Measurements from ENCODE around the gene PAPPA.

- no peak for TF ChIP-seq CTCF (IDR thresholded peaks at IDR 0.05)
- TF ChIP-seq POLR2A (IDR thresholded peaks at IDR 0.05) = no peak
These were observed 118.4 kb downstream of the PAPPA start for GRCh38 chr9:116271991-116272390.

All from uterus (tissue), 2 donors.